ENCODE data around the gene LAYN.
A peak's percentile ranks its signal among the peaks of the same experiment; 100 is the strongest.

Gene LAYN

GRCh38 chr11:111531136-111531535 lies 9.4 kb upstream of the LAYN start:
- no peaks in the 10 kb centered on the region for H3K9me3 ChIP-seq (ENCODE audit: control insufficient read depth, insufficient read depth, low read depth, low read length)
- no peaks in the 10 kb centered on the region for H3K36me3 ChIP-seq (ENCODE audit: control insufficient read depth, insufficient read depth, low read length)
- H3K27ac ChIP-seq (ENCODE audit: low read depth, low read length) = no peak overlapping the region
- peaks cover 6% of the 10 kb centered on the region; the same call in 1 of the 2 replicates for H3K4me1 ChIP-seq (ENCODE audit: control insufficient read depth, insufficient read depth, low read length)
- no peak overlapping the region for H3K9ac ChIP-seq (ENCODE audit: low read length)
- H3K27me3 ChIP-seq (ENCODE audit: control insufficient read depth, insufficient read depth, low read length) = no peaks in the 10 kb centered on the region
- H3K4me3 ChIP-seq (ENCODE audit: low read depth, low read length) = no peak overlapping the region

- Histone ChIP-seq H3K4me1 (ENCODE audit: control insufficient read depth, insufficient read depth, low read length) (peaks cover 6% of the 10 kb centered on the region; the same call in 1 of the 2 replicates), H3K9ac (ENCODE audit: low read length) (no peak overlapping the region), H3K27me3 (ENCODE audit: control insufficient read depth, insufficient read depth, low read length) (no peaks in the 10 kb centered on the region), H3K27ac (ENCODE audit: low read depth, low read length) (no peak overlapping the region), H3K4me3 (ENCODE audit: low read depth, low read length) (no peak overlapping the region), H3K9me3 (ENCODE audit: control insufficient read depth, insufficient read depth, low read depth, low read length) (no peaks in the 10 kb centered on the region), H3K36me3 (ENCODE audit: control insufficient read depth, insufficient read depth, low read length) (no peaks in the 10 kb centered on the region)
Measured at GRCh38 chr11:111531687-111532364, 8.7 kb upstream of the LAYN start.

GRCh38 chr11:111532365-111532709 lies 8.2 kb upstream of the LAYN start:
- no peak overlapping the region for H3K9ac ChIP-seq (ENCODE audit: low read length)
- no peak overlapping the region for H3K4me3 ChIP-seq (ENCODE audit: low read depth, low read length)
- no peaks in the 10 kb centered on the region for H3K27me3 ChIP-seq (ENCODE audit: control insufficient read depth, insufficient read depth, low read length)
- H3K36me3 ChIP-seq (ENCODE audit: control insufficient read depth, insufficient read depth, low read length) = no peaks in the 10 kb centered on the region
- no peak overlapping the region for H3K27ac ChIP-seq (ENCODE audit: low read depth, low read length)
- peaks cover 6% of the 10 kb centered on the region for H3K4me1 ChIP-seq (ENCODE audit: control insufficient read depth, insufficient read depth, low read length)
- no peaks in the 10 kb centered on the region for H3K9me3 ChIP-seq (ENCODE audit: control insufficient read depth, insufficient read depth, low read depth, low read length)

GRCh38 chr11:111535281-111535680 lies 5.2 kb upstream of the LAYN start:
- Histone ChIP-seq H3K4me3 (ENCODE audit: low read depth, low read length) (no peak overlapping the region), H3K27ac (ENCODE audit: low read depth, low read length) (no peak overlapping the region)

GRCh38 chr11:111537336-111537860 lies 3.1 kb upstream of the LAYN start:
- Histone ChIP-seq H3K4me1 (ENCODE audit: control insufficient read depth, insufficient read depth, low read length) (peaks cover 19% of the 10 kb centered on the region), H3K4me3 (ENCODE audit: low read depth, low read length) (no peak overlapping the region), H3K27me3 (ENCODE audit: control insufficient read depth, insufficient read depth, low read length) (peaks cover 48% of the 10 kb centered on the region), H3K9me3 (ENCODE audit: control insufficient read depth, insufficient read depth, low read depth, low read length) (0 out of 2 replicates have a peak, but pooled peaks cover 3% of the 10 kb centered on the region), H3K36me3 (ENCODE audit: control insufficient read depth, insufficient read depth, low read length) (no peaks in the 10 kb centered on the region), H3K27ac (ENCODE audit: low read depth, low read length) (no peak overlapping the region), H3K9ac (ENCODE audit: low read length) (no peak overlapping the region)

More at GRCh38 chr11:111535281-111535680, 5.2 kb upstream of the LAYN start:
- H3K27me3 ChIP-seq (ENCODE audit: control insufficient read depth, insufficient read depth, low read length) = peaks cover 27% of the 10 kb centered on the region
- H3K36me3 ChIP-seq (ENCODE audit: control insufficient read depth, insufficient read depth, low read length) = no peaks in the 10 kb centered on the region
- H3K9ac ChIP-seq (ENCODE audit: low read length) = no peak overlapping the region
- H3K4me1 ChIP-seq (ENCODE audit: control insufficient read depth, insufficient read depth, low read length) = peaks cover 17% of the 10 kb centered on the region
- 0 out of 2 replicates have a peak, but pooled peaks cover 3% of the 10 kb centered on the region for H3K9me3 ChIP-seq (ENCODE audit: control insufficient read depth, insufficient read depth, low read depth, low read length)

GRCh38 chr11:111538407-111539114 lies 2.0 kb upstream of the LAYN start:
- Histone ChIP-seq H3K27me3 (ENCODE audit: control insufficient read depth, insufficient read depth, low read length) (peaks cover 59% of the 10 kb centered on the region), H3K9ac (ENCODE audit: low read length) (no peak overlapping the region), H3K4me1 (ENCODE audit: control insufficient read depth, insufficient read depth, low read length) (peaks cover 19% of the 10 kb centered on the region), H3K36me3 (ENCODE audit: control insufficient read depth, insufficient read depth, low read length) (no peaks in the 10 kb centered on the region), H3K27ac (ENCODE audit: low read depth, low read length) (no peak overlapping the region), H3K4me3 (ENCODE audit: low read depth, low read length) (no peak overlapping the region), H3K9me3 (ENCODE audit: control insufficient read depth, insufficient read depth, low read depth, low read length) (0 out of 2 replicates have a peak, but pooled peaks cover 3% of the 10 kb centered on the region)

- H3K9me3 ChIP-seq (ENCODE audit: control insufficient read depth, insufficient read depth, low read depth, low read length) = 0 out of 2 replicates have a peak, but pooled peaks cover 3% of the 10 kb centered on the region
- H3K36me3 ChIP-seq (ENCODE audit: control insufficient read depth, insufficient read depth, low read length) = no peaks in the 10 kb centered on the region
- H3K4me3 ChIP-seq (ENCODE audit: low read depth, low read length) = peak overlapping the region; percentile 90
- H3K27me3 ChIP-seq (ENCODE audit: control insufficient read depth, insufficient read depth, low read length) = peaks cover 68% of the 10 kb centered on the region
- no peak overlapping the region for H3K27ac ChIP-seq (ENCODE audit: low read depth, low read length)
- H3K4me1 ChIP-seq (ENCODE audit: control insufficient read depth, insufficient read depth, low read length) = peaks cover 19% of the 10 kb centered on the region
- H3K9ac ChIP-seq (ENCODE audit: low read length) = no peak overlapping the region
Measured at GRCh38 chr11:111539426-111540113, 950 bp upstream of the LAYN start.

GRCh38 chr11:111540937-111541253 lies 375 bp downstream of the LAYN start:
- Histone ChIP-seq H3K36me3 (ENCODE audit: control insufficient read depth, insufficient read depth, low read length) (no peaks in the 10 kb centered on the region), H3K4me3 (ENCODE audit: low read depth, low read length) (peak overlapping the region; percentile 90), H3K27me3 (ENCODE audit: control insufficient read depth, insufficient read depth, low read length) (peaks cover 68% of the 10 kb centered on the region), H3K4me1 (ENCODE audit: control insufficient read depth, insufficient read depth, low read length) (peaks cover 19% of the 10 kb centered on the region), H3K9me3 (ENCODE audit: control insufficient read depth, insufficient read depth, low read depth, low read length) (0 out of 2 replicates have a peak, but pooled peaks cover 3% of the 10 kb centered on the region), H3K27ac (ENCODE audit: low read depth, low read length) (no peak overlapping the region), H3K9ac (ENCODE audit: low read length) (peak overlapping the region; percentile 16)

GRCh38 chr11:111541254-111542061 lies 938 bp downstream of the LAYN start:
- Histone ChIP-seq H3K9me3 (ENCODE audit: control insufficient read depth, insufficient read depth, low read depth, low read length) (0 out of 2 replicates have a peak, but pooled peaks cover 3% of the 10 kb centered on the region), H3K27ac (ENCODE audit: low read depth, low read length) (no peak overlapping the region), H3K4me1 (ENCODE audit: control insufficient read depth, insufficient read depth, low read length) (peaks cover 19% of the 10 kb centered on the region), H3K9ac (ENCODE audit: low read length) (peak overlapping the region; percentile 16), H3K4me3 (ENCODE audit: low read depth, low read length) (peak overlapping the region; percentile 90), H3K36me3 (ENCODE audit: control insufficient read depth, insufficient read depth, low read length) (no peaks in the 10 kb centered on the region), H3K27me3 (ENCODE audit: control insufficient read depth, insufficient read depth, low read length) (peaks cover 68% of the 10 kb centered on the region)

- no peak overlapping the region for H3K9ac ChIP-seq (ENCODE audit: low read length)
Measured at GRCh38 chr11:111542606-111543275, 2.2 kb downstream of the LAYN start.

More at GRCh38 chr11:111542606-111543275, 2.2 kb downstream of the LAYN start:
- Histone ChIP-seq H3K9me3 (ENCODE audit: control insufficient read depth, insufficient read depth, low read depth, low read length) (0 out of 2 replicates have a peak, but pooled peaks cover 3% of the 10 kb centered on the region), H3K27me3 (ENCODE audit: control insufficient read depth, insufficient read depth, low read length) (peaks cover 67% of the 10 kb centered on the region), H3K4me1 (ENCODE audit: control insufficient read depth, insufficient read depth, low read length) (peaks cover 19% of the 10 kb centered on the region), H3K27ac (ENCODE audit: low read depth, low read length) (no peak overlapping the region), H3K4me3 (ENCODE audit: low read depth, low read length) (no peak overlapping the region), H3K36me3 (ENCODE audit: control insufficient read depth, insufficient read depth, low read length) (no peaks in the 10 kb centered on the region)
